HG02852 (cell line): ENCODE data around the gene EIF2S1.

Source experiments
- ATAC-seq: cut with Tn5 transposase; IDR thresholded peaks from one replicate; pipeline ENCODE4 v1.9.1; 2021; ENCODE audit warnings: mild to moderate bottlenecking, moderate library complexity; ENCODE audit not compliant: unreplicated experiment

EIF2S1 gene

DNA sequence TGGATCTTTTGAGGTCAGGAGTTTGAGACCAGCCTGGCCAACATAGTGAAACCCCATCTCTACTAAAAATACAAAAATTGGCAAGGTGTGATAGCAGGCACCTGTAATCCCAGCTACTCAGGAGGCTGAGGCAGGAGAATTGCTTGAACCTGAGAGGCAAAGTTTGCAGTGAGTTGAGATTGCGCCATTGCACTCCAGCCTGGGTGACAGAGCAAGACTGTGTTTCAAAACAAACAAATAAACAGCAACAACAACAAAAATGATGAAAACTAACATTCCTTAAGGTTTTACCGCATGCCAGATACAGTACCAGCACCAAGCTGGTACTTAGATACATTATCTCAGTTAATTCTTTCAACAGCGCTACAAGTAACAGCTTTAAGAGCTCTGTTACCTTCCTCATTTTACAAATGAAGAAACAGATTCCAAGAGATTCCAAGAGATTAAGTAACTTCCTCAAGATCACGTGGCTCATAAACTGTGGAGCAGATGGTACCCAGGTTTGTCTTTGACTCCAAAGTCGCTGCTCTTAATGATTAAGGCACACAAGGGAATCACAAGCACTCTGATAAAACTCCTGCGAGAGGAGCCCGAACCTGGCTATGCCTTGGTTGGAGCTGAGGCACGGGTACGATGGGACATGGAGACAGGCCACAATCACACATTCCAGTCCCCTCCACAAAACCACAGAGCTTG, 69.5 kb downstream of the EIF2S1 start:
- no peak for ATAC-seq

DNA sequence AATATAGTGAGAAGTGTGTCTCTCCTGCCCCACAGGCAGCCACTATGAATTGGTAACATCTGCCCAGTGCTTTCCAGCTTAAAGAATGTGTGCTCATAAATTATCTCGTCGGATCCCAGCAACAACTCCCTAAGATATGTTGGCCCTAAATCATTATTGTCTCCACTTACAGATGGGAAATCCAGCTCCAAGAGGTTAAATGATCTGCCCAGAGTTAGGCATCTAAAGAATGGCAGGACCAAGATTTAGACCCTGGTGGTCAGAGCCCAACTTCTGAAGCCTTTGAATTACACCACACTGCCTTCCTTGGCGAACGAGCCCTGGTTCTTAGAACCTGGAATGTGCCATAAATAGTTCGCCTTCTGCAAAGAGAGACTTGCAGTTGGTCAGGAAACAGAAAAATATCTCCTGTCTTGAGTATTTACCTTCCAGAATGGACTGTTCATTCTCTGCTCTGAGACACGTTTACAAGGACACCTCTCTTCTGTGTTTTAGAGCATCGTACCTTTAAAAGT, 72.0 kb downstream of the EIF2S1 start:
- no peak for ATAC-seq

DNA sequence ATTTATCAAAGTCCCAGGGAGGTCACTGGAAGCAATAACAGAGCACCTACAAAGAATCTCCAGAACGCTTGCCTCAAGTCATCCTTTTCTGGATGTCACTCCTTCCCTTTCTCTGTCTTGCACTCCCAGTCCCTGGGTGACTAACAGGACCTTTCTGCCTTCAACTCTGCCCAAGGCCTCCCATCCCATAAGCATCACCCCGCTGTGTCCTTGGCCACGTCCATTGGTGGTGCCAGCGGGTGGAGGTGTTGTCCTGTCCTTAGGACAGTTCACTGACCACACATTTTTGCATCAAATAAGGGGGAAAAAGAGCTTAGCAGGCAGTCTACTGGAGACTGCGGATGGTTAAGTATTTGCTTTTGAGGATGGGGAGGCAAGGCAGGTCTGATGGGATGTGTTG, 75.5 kb downstream of the EIF2S1 start:
- no peak for ATAC-seq
